Stimulated activated CD4-positive, alpha-beta T cell treated with anti-CD3 and anti-CD28 coated beads, Interleukin-4, amount 100 ng/mL, for 1 hour (primary cell): ENCODE results near the gene GEMIN4.
"Not testable (repeated sequence)": the region's sequence is repeated elsewhere in the genome, so short reads cannot be mapped to it uniquely, and the experiment has no call there.

ENCODE experiments used
- DNase-seq: peaks from one replicate; pipeline ENCODE4 v3.0.0-alpha.2; 2020

The GEMIN4 gene

GRCh38 chr17:737561-738113, 14.4 kb downstream of the GEMIN4 start:
- no peak for DNase-seq

- DNase-seq = no peak
Observed at GRCh38 chr17:733743-734142, 18.3 kb downstream of the GEMIN4 start.

DNA sequence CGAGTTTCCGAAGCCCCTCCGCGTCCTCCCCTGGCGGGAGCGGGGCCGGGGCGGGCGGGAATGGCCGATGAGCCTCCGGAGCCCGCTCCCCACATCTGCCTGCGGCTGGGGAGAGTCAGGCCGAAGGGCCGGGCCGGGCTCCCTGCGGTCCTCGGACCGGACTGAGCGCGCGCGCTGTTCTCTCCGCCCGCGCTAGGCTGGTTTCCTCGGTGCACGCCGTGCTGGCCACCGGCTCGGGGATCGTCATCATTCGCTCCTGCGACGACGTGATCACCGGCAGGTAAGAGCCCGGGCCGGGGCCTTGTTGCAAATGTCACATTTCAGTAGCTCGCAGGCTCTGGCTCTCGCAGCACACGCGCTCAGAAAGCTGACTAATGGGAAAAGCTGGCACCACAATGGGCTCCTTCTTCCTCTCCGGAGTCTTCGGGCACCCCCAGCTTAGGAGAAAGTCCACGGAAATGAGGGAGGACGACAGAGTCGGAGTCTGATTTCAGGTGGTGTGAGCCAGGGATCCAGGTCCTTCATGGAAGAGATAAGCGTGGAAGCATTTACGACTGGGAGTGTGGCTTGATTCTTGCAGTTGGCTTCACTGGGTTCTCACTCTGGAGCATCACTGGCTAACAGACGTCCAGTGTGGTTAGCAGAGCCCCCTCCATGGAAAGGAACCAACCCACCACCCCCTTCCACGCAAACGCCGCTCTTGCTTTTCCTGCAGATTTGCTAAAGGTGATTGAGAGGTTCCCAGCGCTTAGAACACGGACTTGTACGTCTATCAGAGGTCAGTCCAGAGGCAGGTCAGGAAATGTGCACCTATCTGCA, 19.0 kb downstream of the GEMIN4 start:
- peak; percentile 39 for DNase-seq

DNA sequence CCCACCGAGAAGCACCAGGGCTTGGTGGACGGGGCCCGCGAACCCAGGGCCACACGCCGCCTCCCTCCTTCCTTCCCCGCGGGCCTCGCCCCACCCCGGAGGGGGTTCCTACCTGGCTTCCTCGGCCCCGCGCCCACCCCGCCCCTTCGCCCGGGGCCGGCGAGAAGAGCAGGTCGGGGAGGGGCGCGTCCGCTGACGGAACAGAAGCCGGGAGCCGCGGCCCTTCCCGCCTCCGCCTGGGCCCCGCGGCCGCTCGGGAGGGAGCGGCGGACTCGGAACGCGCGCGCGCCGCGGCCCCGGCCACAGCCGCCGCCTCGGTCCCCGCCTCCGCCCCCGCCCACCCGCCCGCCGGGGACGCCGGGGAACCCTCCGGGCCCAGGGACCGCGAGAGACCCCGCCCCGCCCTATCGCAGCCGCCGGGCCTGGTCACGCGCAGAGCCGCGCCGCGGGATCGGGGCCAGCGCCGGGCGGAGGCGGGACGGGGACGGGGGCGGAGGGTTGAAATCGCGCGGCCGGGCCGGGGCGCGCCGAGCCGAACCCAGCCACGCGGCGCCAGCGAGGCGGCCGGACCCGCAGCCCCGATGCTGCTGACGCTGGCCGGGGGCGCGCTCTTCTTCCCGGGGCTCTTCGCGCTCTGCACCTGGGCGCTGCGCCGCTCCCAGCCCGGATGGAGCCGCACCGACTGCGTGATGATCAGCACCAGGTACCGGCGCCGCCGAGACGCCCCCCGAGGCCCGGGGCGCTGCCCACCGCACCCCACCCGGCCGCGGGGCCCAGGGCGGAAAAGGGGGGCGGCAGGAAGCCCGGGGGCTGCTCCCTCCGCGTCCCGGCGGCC, 19.8 kb downstream of the GEMIN4 start, which contains the start of gene TLCD3A:
Gene TLCD3A (plus strand): TSS at position 530 of the 835 bp plus-strand sequence. CDS start 52 bp downstream, at position 582.
- peak; percentile 48 for DNase-seq

GRCh38 chr17:731644-732066, 20.4 kb downstream of the GEMIN4 start:
- no peak for DNase-seq

GRCh38 chr17:728911-729310, 23.2 kb downstream of the GEMIN4 start:
- DNase-seq = no peak

DNA sequence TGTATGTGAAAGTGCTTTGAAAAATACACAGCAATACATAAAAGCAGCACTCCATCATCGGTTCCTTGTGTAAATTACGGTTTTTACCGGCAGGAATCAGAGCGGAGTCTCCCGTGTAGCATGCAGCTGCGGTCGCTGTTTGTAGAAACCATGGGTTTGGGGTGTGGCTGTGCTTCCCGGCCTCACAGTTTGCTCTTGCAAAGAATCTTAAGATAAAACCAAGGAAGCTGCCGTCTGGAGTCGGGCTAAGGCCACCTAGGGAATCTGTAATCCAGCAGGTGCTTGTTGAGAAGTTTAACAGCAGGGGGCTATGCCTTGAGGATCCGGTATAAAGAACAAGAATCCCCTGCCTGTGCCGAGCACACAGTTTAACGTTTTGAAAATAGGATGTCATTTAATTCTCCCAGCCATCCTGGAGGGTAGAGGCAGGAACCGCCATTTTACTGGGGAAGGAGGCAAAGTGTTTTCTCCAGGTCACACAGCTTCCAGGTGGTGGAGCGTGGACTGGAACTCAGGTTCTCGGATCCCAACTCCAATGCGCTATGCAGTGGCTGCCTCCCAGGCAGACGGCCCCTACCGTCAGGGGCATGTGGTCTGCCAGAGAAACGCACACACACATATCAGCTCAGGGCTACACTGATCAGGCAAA, 25.7 kb downstream of the GEMIN4 start:
- DNase-seq = no peak

DNA sequence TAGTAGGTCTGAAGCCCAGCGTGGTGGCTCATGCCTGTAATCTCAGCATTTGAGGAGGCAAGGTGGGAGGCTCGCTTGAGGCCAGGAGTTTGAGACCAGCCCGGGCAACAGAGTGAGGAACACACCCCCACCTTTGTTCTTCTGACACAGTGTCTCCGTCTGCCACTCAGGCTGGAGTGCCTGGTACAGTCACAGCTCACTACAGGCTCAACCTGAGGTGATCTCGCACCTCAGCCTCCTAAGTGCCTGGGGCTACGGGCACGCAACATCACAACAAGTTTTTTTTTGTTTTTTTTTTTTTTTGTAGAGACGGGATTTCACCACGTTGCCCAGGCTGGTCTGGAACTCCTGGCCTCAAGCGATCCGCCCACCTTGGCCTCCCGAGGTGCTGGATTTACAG, 26.3 kb downstream of the GEMIN4 start:
- DNase-seq = no peak

DNA sequence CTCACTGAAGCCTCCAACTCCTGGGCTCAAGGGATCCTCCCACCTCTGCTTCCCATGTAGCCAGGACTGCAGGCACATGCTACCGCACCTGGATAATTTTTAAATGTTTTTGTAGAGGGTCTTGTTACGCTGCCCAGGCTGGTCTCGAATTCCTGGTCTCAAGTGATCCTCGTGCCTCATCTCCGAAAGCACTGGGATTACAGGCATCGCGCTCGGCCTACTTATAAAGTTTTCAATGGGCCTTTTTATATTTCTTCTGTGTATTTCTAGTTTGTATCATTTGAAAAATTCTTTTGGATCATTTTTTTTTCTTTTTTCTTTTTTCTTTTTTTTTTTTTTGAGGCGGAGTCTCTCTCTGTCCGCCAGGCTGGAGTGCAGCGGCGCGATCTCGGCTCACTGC, 27.0 kb downstream of the GEMIN4 start:
- DNase-seq = no peak

DNA sequence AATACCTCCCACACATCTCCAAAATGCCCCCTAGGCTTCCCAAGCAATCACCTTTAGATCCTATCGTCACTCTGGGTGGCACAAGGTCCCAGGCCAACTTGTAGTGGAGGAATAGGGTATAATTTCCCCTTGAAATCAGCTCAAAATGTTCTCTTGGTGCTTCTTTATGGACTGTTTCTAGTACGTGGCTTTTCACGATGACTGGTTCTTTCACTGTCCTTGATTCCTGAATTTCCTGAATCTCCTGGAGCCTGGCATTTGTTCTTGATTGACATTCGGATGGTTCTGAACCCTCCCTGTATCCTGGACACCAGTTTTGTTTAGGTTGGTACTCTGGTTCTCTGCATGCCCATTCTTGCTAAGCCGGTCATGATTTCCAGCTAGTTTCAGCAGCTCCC, 30.5 kb downstream of the GEMIN4 start:
- DNase-seq = no peak

DNA sequence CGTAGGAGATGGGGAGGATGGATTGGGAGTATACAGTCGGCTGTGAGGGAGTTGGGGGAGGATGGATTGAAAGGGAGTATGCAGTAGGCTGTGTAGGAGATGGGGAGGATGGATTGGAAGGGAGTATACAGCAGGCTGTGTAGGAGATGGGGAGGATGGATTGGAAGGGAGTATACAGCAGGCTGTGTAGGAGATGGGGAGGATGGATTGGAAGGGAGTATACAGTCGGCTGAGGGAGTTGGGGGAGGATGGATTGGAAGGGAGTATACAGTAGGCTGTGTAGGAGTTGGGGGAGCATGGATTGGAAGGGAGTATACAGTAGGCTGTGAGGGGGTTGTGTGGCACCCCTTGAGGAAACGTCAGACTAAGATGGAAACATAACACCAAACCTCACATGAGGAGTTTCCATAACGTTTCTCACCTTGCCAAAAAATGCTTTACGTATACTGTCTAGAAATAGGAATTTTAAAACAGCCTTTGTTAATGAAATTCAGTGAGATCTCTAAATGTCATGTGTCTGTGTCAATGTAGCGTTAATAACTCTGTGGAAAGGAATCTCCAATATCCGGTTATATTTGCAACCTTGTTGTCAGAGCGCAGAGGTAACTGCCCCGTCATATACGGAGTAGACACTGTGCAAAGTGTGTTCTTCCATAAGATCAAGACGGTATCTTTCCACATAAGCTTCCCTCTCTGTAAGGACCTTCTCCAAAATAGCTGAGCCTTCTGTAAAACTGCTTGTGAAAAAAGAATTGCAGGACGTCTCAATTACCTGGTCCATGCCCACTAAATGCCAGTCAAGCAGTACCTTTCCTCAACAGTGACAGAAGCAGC, 31.1 kb downstream of the GEMIN4 start:
- no peak for DNase-seq

- no peak for DNase-seq
Observed at GRCh38 chr17:718075-718474, 34.0 kb downstream of the GEMIN4 start.

DNA sequence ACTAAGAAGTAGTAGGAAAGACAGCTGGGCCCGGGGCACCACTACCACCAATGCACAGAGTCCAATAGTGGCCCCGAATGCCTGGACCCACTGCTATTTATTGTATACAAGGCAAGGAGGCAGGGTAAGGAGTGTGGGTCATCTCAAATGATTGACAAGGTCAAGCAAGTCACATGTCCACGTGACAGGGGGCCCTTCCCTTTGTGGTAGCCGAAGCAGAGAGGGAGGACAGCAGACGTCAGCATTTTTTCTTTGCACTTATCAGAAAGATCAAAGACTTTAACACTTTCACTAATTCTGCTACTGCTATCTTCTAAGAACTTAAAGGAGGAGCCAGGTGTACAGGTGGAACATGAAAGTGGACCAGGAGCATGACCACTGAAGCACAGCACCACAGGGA, 43.9 kb downstream of the GEMIN4 start:
- no peak for DNase-seq

GRCh38 chr17:705863-706262, 46.2 kb downstream of the GEMIN4 start:
- no peak for DNase-seq

- DNase-seq = no peak
Observed at GRCh38 chr17:705011-705410, 47.1 kb downstream of the GEMIN4 start.

DNA sequence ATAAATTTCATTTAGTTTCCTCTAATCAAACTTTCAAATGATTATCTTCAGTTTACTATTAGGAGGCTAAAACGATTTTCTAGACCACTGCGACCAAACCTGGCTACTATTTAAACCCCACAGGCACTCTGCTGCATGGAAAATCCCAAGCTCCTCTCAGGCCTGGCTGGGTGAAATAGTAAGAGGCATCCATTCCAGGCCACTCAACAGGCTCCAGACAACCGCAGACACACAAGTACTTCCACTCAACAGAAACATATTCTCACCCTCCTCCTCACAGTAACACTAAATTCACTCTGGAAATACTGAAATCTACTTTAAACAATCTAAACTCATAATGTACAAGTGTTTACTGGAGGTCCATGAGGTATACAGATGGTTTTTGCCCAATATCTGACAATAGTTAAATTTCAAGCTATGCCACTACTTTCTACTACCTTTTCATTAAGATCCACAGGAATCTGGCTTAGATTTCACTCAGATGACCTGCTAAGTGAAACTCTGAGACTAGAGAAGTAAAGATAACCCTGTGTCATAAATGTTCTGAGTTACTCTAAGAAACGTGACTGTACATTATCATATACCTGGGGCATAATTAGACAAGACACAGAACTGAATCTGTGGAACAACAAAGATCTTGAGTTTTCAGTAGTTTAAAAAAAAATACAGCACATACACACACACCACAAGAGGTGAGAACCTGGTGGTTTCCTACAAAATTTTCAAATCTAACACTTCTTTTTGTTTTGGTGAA, 47.8 kb downstream of the GEMIN4 start:
- no peak for DNase-seq

- no peak for DNase-seq
Observed at GRCh38 chr17:703081-703875, 48.8 kb downstream of the GEMIN4 start.

DNA sequence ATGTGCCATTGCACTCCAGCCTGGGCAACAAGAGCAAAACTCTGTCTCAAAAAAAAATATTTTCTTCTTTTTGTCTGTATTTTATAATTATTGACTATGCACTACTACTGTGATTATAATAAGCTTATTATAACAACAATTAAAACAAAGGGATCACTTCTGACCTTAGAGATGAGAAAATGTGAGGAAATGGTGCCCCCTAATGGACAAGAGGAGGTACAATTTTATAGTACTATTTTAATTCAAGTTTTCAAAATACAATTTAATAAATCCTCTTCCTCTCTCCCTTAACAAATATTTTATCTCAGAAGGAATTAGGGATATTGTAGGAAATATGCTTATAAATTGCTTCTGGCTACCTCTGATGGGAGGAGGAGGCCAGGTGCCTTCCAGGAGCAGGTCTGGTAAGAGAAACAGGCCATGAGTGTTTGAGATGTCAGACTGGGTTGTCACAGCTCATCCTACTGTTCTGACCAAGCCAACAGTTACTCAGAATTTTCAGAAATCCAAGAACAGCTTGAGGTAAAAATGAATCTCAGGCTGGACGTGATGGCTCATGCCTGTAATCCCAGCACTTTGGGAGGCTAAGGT, 51.5 kb downstream of the GEMIN4 start:
- no peak for DNase-seq

GRCh38 chr17:699345-699744, 52.7 kb downstream of the GEMIN4 start:
- DNase-seq = no peak

DNA sequence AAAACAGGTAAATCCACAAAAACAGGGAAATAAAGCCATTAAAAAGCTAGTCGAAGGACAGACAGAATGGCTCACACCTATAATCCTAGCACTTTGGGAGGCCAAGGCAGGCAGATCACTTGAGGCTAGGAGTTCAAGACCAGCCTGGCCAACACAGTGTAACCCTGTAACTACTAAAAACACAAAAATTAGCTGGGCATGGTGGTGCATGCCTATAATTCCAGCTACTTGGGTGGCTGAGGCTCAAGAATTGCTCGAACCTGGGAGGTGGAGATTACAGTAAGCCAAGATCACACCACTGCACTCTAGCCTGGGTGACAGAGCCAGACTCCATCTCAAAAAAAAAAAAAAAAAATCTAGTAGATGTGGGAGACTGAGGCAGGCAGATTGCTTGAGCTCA, 54.0 kb downstream of the GEMIN4 start:
- DNase-seq = not testable (repeated sequence)
